Activated CD8-positive, alpha-beta memory T cell treated with anti-CD3 and anti-CD28 coated beads for 4 hours (primary cell): ENCODE measurements around the gene UBE2J2.
A peak's percentile ranks its signal among the peaks of the same experiment; 100 is the strongest.

Source experiments
- DNase-seq, 2 donors: peaks; one replicate each; pipeline ENCODE4 v3.0.0-alpha.2; 2020; ENCODE audit warnings: low read depth in 2 of 2

UBE2J2 gene

DNA sequence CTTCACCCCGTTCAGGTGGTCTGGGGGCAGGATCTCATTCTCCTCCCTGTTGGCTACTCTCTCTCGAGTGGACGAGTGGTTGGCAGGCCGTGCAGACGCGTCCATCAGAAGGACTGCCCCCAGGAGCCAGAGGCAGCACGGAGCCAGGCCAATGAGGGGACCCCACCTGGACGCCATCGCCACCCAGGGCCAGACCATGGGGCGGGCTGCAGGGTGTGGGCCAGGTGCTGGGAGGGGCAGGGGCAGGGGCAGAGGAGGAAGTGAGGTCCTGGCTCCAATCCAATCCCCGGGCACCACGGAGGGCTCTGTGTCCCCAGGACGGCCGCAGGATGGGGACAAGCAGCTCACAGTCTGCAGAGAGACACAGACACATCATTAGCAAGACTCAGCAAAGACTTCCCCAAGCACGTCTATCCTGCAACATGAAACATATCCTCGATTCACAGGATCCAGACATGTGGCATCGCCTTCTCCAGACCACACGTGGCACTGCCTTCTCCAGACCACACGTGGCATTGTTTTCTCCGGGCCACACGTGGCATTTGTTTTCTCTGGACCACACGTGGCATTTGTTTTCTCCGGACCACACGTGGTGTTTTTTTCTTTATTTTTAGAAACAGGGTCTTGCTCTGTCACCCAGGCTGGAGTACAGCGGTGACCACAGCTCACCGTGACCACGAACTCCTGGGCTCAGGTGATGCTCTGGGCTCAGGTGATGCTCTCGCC, 44.9 kb downstream of the UBE2J2 start:
- DNase-seq = no peak

DNA sequence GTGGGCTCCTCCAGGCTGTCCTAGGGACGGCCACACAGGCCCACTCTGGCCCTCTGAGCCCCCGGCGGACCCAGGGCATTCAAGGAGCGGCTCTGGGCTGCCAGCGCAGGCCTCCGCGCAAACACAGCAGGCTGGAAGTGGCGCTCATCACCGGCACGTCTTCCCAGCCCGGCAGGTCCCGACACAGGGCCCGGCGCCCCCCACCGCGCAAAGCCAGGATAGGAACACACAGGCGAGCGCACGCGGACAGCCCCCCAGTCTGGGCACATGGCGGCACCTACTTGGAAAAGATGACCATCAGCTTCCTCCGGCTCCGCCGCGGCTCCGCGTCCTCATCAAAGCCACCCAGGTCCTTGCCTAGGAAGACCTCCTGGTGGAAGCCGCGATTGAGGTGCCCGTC, 45.5 kb downstream of the UBE2J2 start:
- no peak for DNase-seq

- DNase-seq = no peak
Observed at GRCh38 chr1:1227386-1227785, 46.3 kb downstream of the UBE2J2 start.

GRCh38 chr1:1226566-1227362, 46.9 kb downstream of the UBE2J2 start:
- DNase-seq = no peak

GRCh38 chr1:1225913-1226312, 47.7 kb downstream of the UBE2J2 start:
- DNase-seq = no peak

DNA sequence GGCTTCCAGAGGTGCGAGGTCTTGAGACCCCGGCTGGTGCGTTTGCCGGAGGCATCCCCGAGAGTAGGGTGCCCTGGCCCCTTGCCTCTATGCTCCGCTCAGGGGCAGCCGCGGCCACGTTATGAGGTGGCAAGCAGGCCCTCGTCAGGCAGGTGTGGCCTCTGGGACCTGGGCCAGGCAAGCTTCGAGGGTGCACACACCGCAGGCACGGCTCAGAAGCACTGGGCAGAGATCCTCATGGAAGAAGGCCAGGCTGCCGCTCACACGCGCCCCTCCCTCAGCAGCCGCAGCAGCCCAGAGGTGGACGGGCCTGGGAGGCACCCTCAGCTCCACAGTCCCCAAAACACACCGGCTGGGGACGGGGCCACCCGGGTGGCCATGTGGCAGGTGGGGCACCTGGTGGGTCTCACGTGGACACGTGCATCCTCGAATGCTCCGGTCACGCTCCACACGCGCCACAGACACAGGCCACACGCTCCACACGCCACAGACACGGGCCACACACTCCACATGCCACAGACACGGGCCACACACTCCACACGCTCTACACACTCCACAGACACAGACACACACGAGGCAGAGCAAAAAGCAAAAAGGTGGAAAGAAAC, 48.3 kb downstream of the UBE2J2 start:
- DNase-seq = no peak

DNA sequence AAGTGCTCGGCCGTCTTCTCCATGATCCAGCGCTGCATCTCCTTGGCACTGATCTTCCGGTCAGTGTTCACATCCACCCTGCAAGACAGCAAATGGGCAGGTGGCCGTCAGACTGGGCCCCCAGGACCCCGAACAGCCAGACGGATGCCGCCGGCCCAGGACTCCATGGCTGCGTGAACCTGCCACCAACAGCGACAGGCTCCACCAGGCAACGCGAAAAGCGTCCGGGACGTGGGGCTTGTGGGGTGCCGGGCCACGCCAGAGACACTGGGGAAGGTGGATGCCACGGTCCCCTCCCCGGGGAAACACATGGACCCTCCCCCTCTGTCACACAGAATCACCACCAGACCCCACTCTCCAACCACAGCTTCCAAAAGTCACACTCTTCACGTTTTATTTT, 49.8 kb downstream of the UBE2J2 start:
- DNase-seq = no peak

DNA sequence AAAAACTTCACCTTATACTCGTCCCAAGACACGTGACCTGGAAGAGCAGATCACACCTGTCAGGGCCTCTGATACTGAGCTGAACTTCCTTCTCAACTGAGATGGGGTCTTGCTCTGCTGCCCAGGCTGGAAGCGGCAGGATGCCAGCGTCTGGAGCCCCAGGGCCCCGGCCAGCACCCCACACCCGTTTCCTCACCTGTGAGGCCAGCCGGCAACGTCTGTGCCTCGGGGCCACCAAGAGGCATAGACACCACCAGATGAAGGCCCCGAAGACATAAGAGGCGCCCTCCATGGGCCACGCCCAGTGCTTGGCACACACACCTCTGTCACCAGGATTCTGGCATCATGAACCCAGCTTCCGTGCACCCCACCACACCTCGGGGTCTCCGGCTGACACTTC, 50.3 kb downstream of the UBE2J2 start:
- no peak for DNase-seq

- DNase-seq = no peak
Observed at GRCh38 chr1:1222575-1223225, 51.0 kb downstream of the UBE2J2 start.

DNA sequence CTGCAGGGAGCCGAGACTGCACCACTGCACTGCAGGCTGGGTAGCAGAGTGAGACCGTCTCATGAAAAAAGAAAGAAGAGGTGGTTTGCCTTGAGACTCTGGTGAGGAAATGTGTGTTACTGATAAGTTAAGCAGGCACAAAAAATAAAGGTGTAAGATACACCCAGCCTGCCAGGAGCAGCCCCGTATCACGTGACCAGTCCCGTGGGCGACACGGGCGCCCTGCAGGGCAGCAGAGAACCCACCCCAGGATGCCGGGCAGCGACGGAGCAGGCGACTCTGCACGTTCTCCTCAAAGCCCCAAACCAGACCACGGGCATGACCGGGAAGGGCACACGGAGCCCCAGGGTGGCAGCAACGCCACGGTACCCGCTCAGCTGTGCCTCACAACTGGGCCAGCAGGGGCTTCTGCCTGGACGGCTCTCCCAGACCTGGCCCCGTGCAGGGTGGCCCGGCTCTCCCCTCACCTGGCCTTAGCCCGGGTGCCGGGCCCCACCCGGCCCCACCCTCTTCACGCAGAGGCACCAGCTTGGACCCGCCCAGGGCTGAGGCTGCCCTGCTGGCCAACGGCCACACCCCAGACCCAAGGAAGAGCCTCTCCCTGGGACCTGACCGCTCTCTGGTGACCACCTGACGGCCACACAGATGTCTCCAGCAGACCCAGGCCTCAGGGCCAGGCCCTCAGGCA, 51.6 kb downstream of the UBE2J2 start:
- DNase-seq = no peak

DNA sequence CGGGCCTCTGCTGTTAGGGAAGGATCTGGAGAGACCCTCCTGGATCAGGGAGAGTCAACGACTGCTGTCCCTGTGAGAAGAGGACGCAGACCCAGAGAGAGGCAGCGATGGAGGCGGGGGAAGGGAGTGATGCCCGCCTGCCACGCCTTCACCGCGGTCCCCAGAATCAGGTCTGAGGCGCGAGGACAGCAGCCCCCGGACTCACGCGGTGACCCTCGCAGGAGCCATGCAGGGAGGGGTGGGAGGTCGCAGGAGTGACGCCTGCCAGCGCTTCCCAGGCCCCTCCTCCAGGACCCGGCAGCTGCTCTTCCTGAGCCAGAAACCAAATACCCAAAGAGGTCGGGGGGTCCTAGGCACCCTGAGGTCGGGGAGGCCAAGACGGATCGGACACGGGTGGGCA, 53.5 kb downstream of the UBE2J2 start:
- DNase-seq = no peak

- DNase-seq = peak in 1 of 2 donors; percentile 24
Observed at GRCh38 chr1:1219341-1219740, 54.3 kb downstream of the UBE2J2 start.

- no peak for DNase-seq
Observed at GRCh38 chr1:1218524-1219200, 55.0 kb downstream of the UBE2J2 start.

DNA sequence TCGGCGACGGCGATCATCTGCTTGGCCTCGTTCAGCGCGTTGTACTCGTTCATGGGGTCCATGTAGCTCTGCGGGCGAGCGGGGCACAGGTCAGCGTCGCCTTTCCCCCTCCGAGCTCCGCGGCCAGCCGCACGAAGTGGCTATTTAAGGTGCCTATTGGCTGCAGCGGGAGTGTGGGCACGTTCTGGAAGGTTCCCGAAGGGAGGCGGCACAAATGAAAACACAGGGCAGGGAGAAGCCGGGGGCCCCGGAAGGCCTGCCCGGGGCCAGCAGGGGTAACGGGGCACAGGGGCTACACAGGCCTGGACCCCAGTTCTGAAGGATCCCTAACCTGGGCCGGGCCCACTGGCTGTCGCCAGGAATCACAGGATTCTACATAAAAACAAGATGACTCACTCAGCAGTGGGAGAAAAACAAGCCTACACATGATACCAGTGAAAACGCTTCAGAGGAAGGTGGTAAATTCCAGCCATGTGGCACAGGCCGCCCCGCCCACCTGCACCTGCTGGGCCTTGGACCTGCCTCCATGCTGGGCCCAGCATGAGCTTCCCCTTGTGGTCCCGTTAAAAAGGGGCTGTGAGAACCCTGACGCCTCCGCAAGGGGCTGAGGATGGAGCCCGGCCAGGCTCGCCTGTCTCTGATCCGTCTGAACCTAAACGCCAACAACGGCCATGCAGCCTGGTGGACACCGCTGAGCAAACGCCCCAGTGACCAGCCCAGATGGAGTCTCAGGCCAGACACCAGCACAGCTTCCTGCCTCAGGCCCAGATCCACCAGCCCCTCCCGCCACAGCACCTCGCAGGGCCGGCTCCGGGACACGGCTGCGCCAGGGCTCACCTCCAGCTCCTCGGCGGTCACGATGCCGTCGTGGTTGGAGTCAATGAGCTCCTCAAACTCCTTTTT, 55.8 kb downstream of the UBE2J2 start:
- DNase-seq = peak in 1 of 2 donors; percentile 32

GRCh38 chr1:1216770-1217620, 56.7 kb downstream of the UBE2J2 start:
- DNase-seq = no peak

GRCh38 chr1:1215881-1216605, 57.6 kb downstream of the UBE2J2 start:
- DNase-seq = no peak

GRCh38 chr1:1215080-1215676, 58.5 kb downstream of the UBE2J2 start:
- DNase-seq = no peak
